Measurements from ENCODE around the gene CA5A. TPM values are rescaled to one million over a fixed set of nuclear protein-coding genes. Genes with fewer than 3 reads are reported as not detected.

Gene CA5A
- total and polyA plus RNA-seq, 9 of the 15 experiments (the other 6 are each of a cell fraction or from before 2014, with no cell fraction given), result not detected

GRCh38 chr16:87869061-87869878 lies 67.1 kb downstream of the CA5A start, which contains the start of gene SLC7A5 (continued):
- TF ChIP-seq ZNF197 (CRISPR knock-in tag; IDR thresholded peaks at IDR 0.05; ENCODE audit: low read depth) (0 out of 2 replicates have a peak, but pooled peaks have one; percentile 63), TAF1 (IDR thresholded peaks at IDR 0.05; ENCODE audit: control insufficient read depth, extremely low read depth, insufficient read depth, low read length, severe bottlenecking) (peak; percentile 40), TFAP4 (CRISPR knock-in tag; IDR thresholded peaks at IDR 0.05; ENCODE audit: borderline replicate concordance) (peak; percentile 70), ZBTB33 (CRISPR knock-in tag; IDR thresholded peaks at IDR 0.05) (0 out of 2 replicates have a peak, but pooled peaks have one; percentile 5), FIP1L1 (IDR thresholded peaks at IDR 0.05; ENCODE audit: low read depth, low read length, poor library complexity, severe bottlenecking) (peak; percentile 88), BHLHE40 (IDR thresholded peaks at IDR 0.05; ENCODE audit: low read length) (peak; percentile 84), MXD1 (CRISPR knock-in tag; IDR thresholded peaks at IDR 0.05; ENCODE audit: borderline replicate concordance, poor library complexity, severe bottlenecking) (peak; percentile 52), HNRNPLL (IDR thresholded peaks at IDR 0.05; ENCODE audit: low read depth, low read length, poor library complexity, severe bottlenecking) (peak; percentile 60), MGA (IDR thresholded peaks at IDR 0.05) (peak; percentile 95), NR3C1 (CRISPR knock-in tag; IDR thresholded peaks at IDR 0.05) (peak; percentile 83; the same call in 1 of the 2 replicates)

All from K562 (cell line).